OCI-LY7 (cell line): ENCODE results near the gene SOX2. TPM values are rescaled to one million over a fixed set of nuclear protein-coding genes. Genes with fewer than 3 reads are reported as not detected.
A peak's percentile ranks its signal among the peaks of the same experiment; 100 is the strongest.

Source experiments
- Bru-seq: library from RNA; stranded (reverse); fragments of 400-500 nt; gene quantifications from one replicate; lab custom pipeline; 2021; lab: Mats Ljungman, UMichigan
- BruChase-seq, 2 experiments: library from RNA; stranded (reverse); fragments of 400-500 nt; gene quantifications; one replicate each; lab custom pipeline; 2021; lab: Mats Ljungman, UMichigan
- BruUV-seq: library from RNA; stranded (reverse); fragments of 400-500 nt; replicated peaks from 2 replicates; lab custom pipeline; 2021; lab: Mats Ljungman, UMichigan
- CTCF ChIA-PET: fragments of 300-600 bp; sonication (Branson Sonifier 250); formaldehyde crosslinking; loops from one replicate; lab custom pipeline; 2022; ENCODE audit warnings: antibody characterized with exemption; ENCODE audit not compliant: unreplicated experiment; lab: Charles Lee
- POLR2A ChIA-PET: fragments of 300-600 bp; sonication (Branson Sonifier 250); formaldehyde crosslinking; loops from one replicate; lab custom pipeline; 2022; ENCODE audit warnings: antibody characterized with exemption; lab: Charles Lee
- DNase-seq: peaks from one replicate; pipeline ENCODE4 v3.0.0-alpha.2; 2015; ENCODE audit warnings: low spot score
- H2AFZ ChIP-seq: fragments of 200-600 bp; sonication (generic), shearing (Covaris generic); 2 replicates; pipeline ENCODE4 v1.6.1; 2014; ENCODE audit warnings: mild to moderate bottlenecking, antibody characterized with exemption, low read length, moderate library complexity
- H3K27ac ChIP-seq: fragments of 200-600 bp; sonication (generic); 2 replicates; pipeline ENCODE4 v1.5.1; 2014; ENCODE audit warnings: mixed run types, low read depth, mild to moderate bottlenecking, moderate library complexity, low read length, inconsistent platforms; ENCODE audit not compliant: poor library complexity, severe bottlenecking
- H3K36me3 ChIP-seq: fragments of 200-600 bp; sonication (generic); 2 replicates; pipeline ENCODE4 v1.6.1; 2014; ENCODE audit warnings: mild to moderate bottlenecking, antibody characterized with exemption, low read length, moderate library complexity, mixed read lengths; ENCODE audit not compliant: insufficient read depth
- H3K4me1 ChIP-seq: fragments of 200-600 bp; sonication (generic); 2 replicates; pipeline ENCODE4 v1.5.1; 2014; ENCODE audit warnings: mild to moderate bottlenecking, low read length; ENCODE audit not compliant: insufficient read depth, poor library complexity, severe bottlenecking
- H3K4me2 ChIP-seq: fragments of 200-600 bp; sonication (generic); 2 replicates; pipeline ENCODE4 v1.6.1; 2014; ENCODE audit warnings: mild to moderate bottlenecking, low read length
- H3K4me3 ChIP-seq: fragments of 200-600 bp; sonication (generic); 2 replicates; pipeline ENCODE4 v1.5.1; 2014; ENCODE audit warnings: mild to moderate bottlenecking, low read depth, low read length; ENCODE audit not compliant: poor library complexity, severe bottlenecking
- H3K79me2 ChIP-seq: fragments of 200-600 bp; sonication (generic); 2 replicates; pipeline ENCODE4 v1.6.1; 2016; ENCODE audit warnings: low read depth, mild to moderate bottlenecking, low read length, moderate library complexity, mixed read lengths; ENCODE audit not compliant: insufficient read depth
- H3K9me2 ChIP-seq: fragments of 200-600 bp; sonication (generic); 2 replicates; pipeline ENCODE4 v1.6.1; 2016; ENCODE audit warnings: mild to moderate bottlenecking, low read length, mixed read lengths; ENCODE audit not compliant: insufficient read depth
- H3K9me3 ChIP-seq: fragments of 200-600 bp; sonication (generic); 2 replicates; pipeline ENCODE4 v1.6.1; 2014; ENCODE audit warnings: mild to moderate bottlenecking, mixed run types, low read length, mixed read lengths
- H4K20me1 ChIP-seq: fragments of 200-600 bp; sonication (generic); 2 replicates; pipeline ENCODE4 v1.6.1; 2014; ENCODE audit warnings: mild to moderate bottlenecking, antibody characterized with exemption, low read length, moderate library complexity, mixed read lengths; ENCODE audit not compliant: insufficient read depth
- EZH2phosphoT487 ChIP-seq: fragments of 200-600 bp; sonication (generic); IDR thresholded peaks from 2 replicates; pipeline ENCODE4 v1.6.1; 2018; ENCODE audit warnings: low read depth, borderline replicate concordance, mild to moderate bottlenecking, mixed run types, antibody characterized with exemption, low read length, moderate library complexity, mixed read lengths
- intact Hi-C: fragments of 100-400 bp; cut with micrococcal nuclease; formaldehyde crosslinking; loops from one replicate; pipeline ENCODE4 v1.10.0; 2022; ENCODE audit not compliant: unreplicated experiment
- long read RNA-seq: library from polyadenylated mRNA; stranded (forward); transcript quantifications from one replicate; pipeline ENCODE4 v2.0.0, GENCODE V29; 2022
- total RNA-seq, 2 experiments: library from RNA; depleted of rRNA in 1 of 2; stranded (reverse); fragments of >200 nt in 1 of 2; shearing (Covaris generic) in 1 of 2; gene quantifications; 2 replicates each; pipeline ENCODE4 v1.2.3, GENCODE V29; 2014 to 2022
- TF ChIP-seq, protein P1 (sequence below): fragments of 200-600 bp; sonication (generic); conservative IDR thresholded peaks from 2 replicates; pipeline ENCODE4 v1.5.1; 2014; ENCODE audit warnings: mild to moderate bottlenecking, antibody characterized with exemption, low read length, moderate library complexity, mixed read lengths

SOX2 gene
- total RNA-seq (2014; rRNA removed; shearing (Covaris generic)) = 33.5 and 36.3 TPM in 2 replicates
- total RNA-seq (2022) = 11.3 and 11.5 TPM in 2 replicates
- percentile 68 among the genes with signal in this experiment for Bru-seq, nascent RNA
- BruChase-seq, experiment 1, labeled RNA remaining after a 6-hour chase = percentile 61 among the genes with signal in this experiment
- BruChase-seq, experiment 2, labeled RNA remaining after a 2-hour chase = percentile 86 among the genes with signal in this experiment
- long read RNA-seq, partial matches to known transcripts = 0 of 1 reads
- long read RNA-seq, other reads (novel, unspliced or antisense) = 0 of 1 reads

DNA sequence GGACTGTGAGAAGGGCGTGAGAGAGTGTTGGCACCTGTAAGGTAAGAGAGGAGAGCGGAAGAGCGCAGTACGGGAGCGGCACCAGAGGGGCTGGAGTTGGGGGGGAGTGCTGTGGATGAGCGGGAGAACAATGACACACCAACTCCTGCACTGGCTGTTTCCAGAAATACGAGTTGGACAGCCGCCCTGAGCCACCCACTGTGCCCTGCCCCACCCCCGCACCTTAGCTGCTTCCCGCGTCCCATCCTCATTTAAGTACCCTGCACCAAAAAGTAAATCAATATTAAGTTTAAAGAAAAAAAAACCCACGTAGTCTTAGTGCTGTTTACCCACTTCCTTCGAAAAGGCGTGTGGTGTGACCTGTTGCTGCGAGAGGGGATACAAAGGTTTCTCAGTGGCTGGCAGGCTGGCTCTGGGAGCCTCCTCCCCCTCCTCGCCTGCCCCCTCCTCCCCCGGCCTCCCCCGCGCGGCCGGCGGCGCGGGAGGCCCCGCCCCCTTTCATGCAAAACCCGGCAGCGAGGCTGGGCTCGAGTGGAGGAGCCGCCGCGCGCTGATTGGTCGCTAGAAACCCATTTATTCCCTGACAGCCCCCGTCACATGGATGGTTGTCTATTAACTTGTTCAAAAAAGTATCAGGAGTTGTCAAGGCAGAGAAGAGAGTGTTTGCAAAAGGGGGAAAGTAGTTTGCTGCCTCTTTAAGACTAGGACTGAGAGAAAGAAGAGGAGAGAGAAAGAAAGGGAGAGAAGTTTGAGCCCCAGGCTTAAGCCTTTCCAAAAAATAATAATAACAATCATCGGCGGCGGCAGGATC is at the start of gene SOX2:
Gene SOX2 (plus strand): TSS at position 601 of the 811 bp plus-strand sequence. CDS start 436 bp downstream, outside the sequence.
- Histone ChIP-seq H2AFZ (peak within 1 kb of the TSS; percentile 53; the same call in 1 of the 2 replicates), H3K4me2 (peak within 1 kb of the TSS; percentile 94), H3K4me3 (peak within 1 kb of the TSS; percentile 91), H3K27ac (peak within 1 kb of the TSS; percentile 84), H3K9me2 (no peaks in the 10 kb centered on the region), H3K4me1 (peaks cover 45% of the 10 kb centered on the region), H4K20me1 (no peaks in the 10 kb centered on the region), H3K36me3 (no peaks in the 10 kb centered on the region), H3K79me2 (peaks cover 43% of the 10 kb centered on the region), H3K9me3 (no peaks in the 10 kb centered on the region)
- ChIA-PET CTCF (no interaction called here), POLR2A (interaction anchor here (0.6 kb wide), 1 partner anchor 86 kb away, joined by 3 read pairs; no protein-coding TSS in a partner anchor)
- no peak for TF ChIP-seq EZH2phosphoT487
- TF ChIP-seq, protein P1, sequence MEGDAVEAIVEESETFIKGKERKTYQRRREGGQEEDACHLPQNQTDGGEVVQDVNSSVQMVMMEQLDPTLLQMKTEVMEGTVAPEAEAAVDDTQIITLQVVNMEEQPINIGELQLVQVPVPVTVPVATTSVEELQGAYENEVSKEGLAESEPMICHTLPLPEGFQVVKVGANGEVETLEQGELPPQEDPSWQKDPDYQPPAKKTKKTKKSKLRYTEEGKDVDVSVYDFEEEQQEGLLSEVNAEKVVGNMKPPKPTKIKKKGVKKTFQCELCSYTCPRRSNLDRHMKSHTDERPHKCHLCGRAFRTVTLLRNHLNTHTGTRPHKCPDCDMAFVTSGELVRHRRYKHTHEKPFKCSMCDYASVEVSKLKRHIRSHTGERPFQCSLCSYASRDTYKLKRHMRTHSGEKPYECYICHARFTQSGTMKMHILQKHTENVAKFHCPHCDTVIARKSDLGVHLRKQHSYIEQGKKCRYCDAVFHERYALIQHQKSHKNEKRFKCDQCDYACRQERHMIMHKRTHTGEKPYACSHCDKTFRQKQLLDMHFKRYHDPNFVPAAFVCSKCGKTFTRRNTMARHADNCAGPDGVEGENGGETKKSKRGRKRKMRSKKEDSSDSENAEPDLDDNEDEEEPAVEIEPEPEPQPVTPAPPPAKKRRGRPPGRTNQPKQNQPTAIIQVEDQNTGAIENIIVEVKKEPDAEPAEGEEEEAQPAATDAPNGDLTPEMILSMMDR = no peak
- DNase-seq = peak; percentile 97
- intact Hi-C loops = loop anchor here (5.0 to 10.0 kb wide), 5 partner anchors 93 to 701 kb away; no protein-coding TSS in a partner anchor
- BruUV-seq = no TSS peak

DNA sequence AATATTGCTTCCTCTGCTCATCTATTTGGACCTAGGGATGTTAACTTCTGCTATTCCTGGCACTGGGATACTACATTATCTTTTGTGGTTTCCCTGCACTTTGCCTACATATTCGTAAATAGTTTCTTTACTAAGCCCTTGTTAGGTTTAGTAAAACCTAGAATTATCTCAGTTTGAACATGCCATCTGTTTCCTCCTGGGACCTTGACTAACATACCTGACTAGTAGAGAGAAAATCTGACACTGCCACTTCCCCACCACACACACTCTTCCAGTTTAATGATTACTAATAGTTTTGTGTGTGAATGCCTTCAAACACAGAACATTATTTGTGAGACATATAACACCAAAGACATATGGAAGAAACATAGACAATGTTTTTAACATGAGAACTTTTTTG is 28.2 kb upstream of the SOX2 start:
- no peak for TF ChIP-seq EZH2phosphoT487
- Histone ChIP-seq H3K4me2 (no peak overlapping the region), H3K9me3 (peaks cover 4% of the 10 kb centered on the region; the same call in 1 of the 2 replicates), H3K4me1 (no peaks in the 10 kb centered on the region), H4K20me1 (no peaks in the 10 kb centered on the region), H3K9me2 (no peaks in the 10 kb centered on the region), H2AFZ (no peak overlapping the region), H3K36me3 (no peaks in the 10 kb centered on the region), H3K4me3 (no peak overlapping the region), H3K27ac (no peak overlapping the region), H3K79me2 (no peaks in the 10 kb centered on the region)
- ChIA-PET CTCF (no interaction called here), POLR2A (no interaction called here)
- intact Hi-C loops = no loop called here
- no peak for DNase-seq
- BruUV-seq = no TSS peak

DNA sequence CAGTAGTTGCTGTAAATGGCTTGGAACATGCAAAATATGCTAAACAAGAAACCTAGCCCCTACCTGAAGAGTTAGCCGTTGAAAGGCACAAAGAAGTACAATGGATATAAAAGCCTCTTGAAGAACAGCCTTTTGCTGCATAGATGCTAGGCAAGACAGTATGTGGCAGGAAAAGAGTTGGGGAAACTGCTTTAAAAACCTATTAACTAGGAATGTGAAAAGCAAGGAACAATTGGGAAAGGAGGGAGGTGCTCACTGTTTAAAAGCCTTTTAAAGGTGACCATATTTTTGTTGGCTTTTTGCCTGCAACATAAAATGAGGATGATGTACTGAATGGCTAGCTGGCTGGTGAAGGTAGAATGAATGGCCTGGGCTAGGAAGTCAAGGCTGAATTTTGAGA is 24.5 kb upstream of the SOX2 start:
- Histone ChIP-seq H3K79me2 (no peaks in the 10 kb centered on the region), H2AFZ (no peak overlapping the region), H3K36me3 (no peaks in the 10 kb centered on the region), H3K4me2 (no peak overlapping the region), H3K27ac (no peak overlapping the region), H3K9me2 (no peaks in the 10 kb centered on the region), H4K20me1 (no peaks in the 10 kb centered on the region), H3K9me3 (no peaks in the 10 kb centered on the region), H3K4me3 (no peak overlapping the region), H3K4me1 (no peaks in the 10 kb centered on the region)
- CTCF ChIA-PET = no interaction called here
- no TSS peak for BruUV-seq
- DNase-seq = no peak
- POLR2A ChIA-PET = no interaction called here
- TF ChIP-seq, protein P1 = no peak
- no peak for TF ChIP-seq EZH2phosphoT487
- intact Hi-C loops = no loop called here
